ENCODE measurements around the gene RPAIN. TPM values are rescaled to one million over a fixed set of nuclear protein-coding genes. Genes with fewer than 3 reads are reported as not detected.

The RPAIN gene
- total RNA-seq, 1 experiment from 2014 or later, result 36.7 TPM

- CTCF ChIA-PET, result no interaction called here
- intact Hi-C loops (cut with micrococcal nuclease; ENCODE audit: unreplicated experiment) (no loop called here), in situ Hi-C loops (cut with HindIII; ENCODE audit: low pct_unique_long_range_greater_than_20kb, low sequenced_read_pairs) (no loop called here)
- H3K9me3 ChIP-seq (ENCODE audit: control insufficient read depth, insufficient read depth, low read depth, low read length), result no peaks in the 10 kb centered on the region
- H3K27ac ChIP-seq (ENCODE audit: low read length), result no peak overlapping the region
- H3K4me1 ChIP-seq (ENCODE audit: control insufficient read depth, insufficient read depth, low read length), result no peaks in the 10 kb centered on the region
- DNase-seq (ENCODE audit: low read depth, low spot score) (no peak), ATAC-seq (no peak)
- H3K4me3 ChIP-seq (ENCODE audit: low read depth in 2 of 2, low read length in 2 of 2), result no peak overlapping the region
- no TSS peak for BruUV-seq (replicated peaks)
- peaks cover 43% of the 10 kb centered on the region for H3K36me3 ChIP-seq (ENCODE audit: control insufficient read depth, insufficient read depth, low read length)
- POLR2A ChIA-PET, result no interaction called here
- no peak for TF ChIP-seq TCF7L2 (IDR thresholded peaks at IDR 0.05; ENCODE audit: low read depth, low read length)
- TF ChIP-seq SIN3A (IDR thresholded peaks at IDR 0.05; ENCODE audit: borderline replicate concordance, insufficient read depth, low read depth, low read length), result no peak
- no peak for TF ChIP-seq POLR2AphosphoS5 (IDR thresholded peaks at IDR 0.05; ENCODE audit: low read depth, low read length)
- no peak for TF ChIP-seq REST (IDR thresholded peaks at IDR 0.05; ENCODE audit: insufficient read depth in 1 of 2, low read depth in 2 of 2, low read length in 1 of 2)
- no peak for TF ChIP-seq CTCF (IDR thresholded peaks at IDR 0.05)
- H3K27me3 ChIP-seq (ENCODE audit: control insufficient read depth, insufficient read depth, low read length), result no peaks in the 10 kb centered on the region
Observed at GRCh38 chr17:5478992-5479391, 59.0 kb downstream of the RPAIN start.

GRCh38 chr17:5480962-5481361, 61.0 kb downstream of the RPAIN start:
- TF ChIP-seq POLR2AphosphoS5 (IDR thresholded peaks at IDR 0.05; ENCODE audit: low read depth, low read length), result no peak
- no peak for TF ChIP-seq CTCF (IDR thresholded peaks at IDR 0.05)
- no peak for TF ChIP-seq TCF7L2 (IDR thresholded peaks at IDR 0.05; ENCODE audit: low read depth, low read length)
- no peak for TF ChIP-seq SIN3A (IDR thresholded peaks at IDR 0.05; ENCODE audit: borderline replicate concordance, insufficient read depth, low read depth, low read length)
- no peak for TF ChIP-seq REST (IDR thresholded peaks at IDR 0.05; ENCODE audit: insufficient read depth in 1 of 2, low read depth in 2 of 2, low read length in 1 of 2)
- ChIA-PET POLR2A (no interaction called here), CTCF (no interaction called here)
- in situ Hi-C loops (cut with HindIII; ENCODE audit: low pct_unique_long_range_greater_than_20kb, low sequenced_read_pairs), result no loop called here
- peaks cover 40% of the 10 kb centered on the region for H3K36me3 ChIP-seq (ENCODE audit: control insufficient read depth, insufficient read depth, low read length)
- DNase-seq (ENCODE audit: low read depth, low spot score) (no peak), ATAC-seq (no peak)
- H3K4me3 ChIP-seq (ENCODE audit: low read depth in 2 of 2, low read length in 2 of 2), result no peak overlapping the region
- no peak overlapping the region for H3K27ac ChIP-seq (ENCODE audit: low read length)
- H3K9me3 ChIP-seq (ENCODE audit: control insufficient read depth, insufficient read depth, low read depth, low read length), result no peaks in the 10 kb centered on the region
- BruUV-seq (replicated peaks), result no TSS peak
- no peaks in the 10 kb centered on the region for H3K27me3 ChIP-seq (ENCODE audit: control insufficient read depth, insufficient read depth, low read length)
- intact Hi-C loops (cut with micrococcal nuclease; ENCODE audit: unreplicated experiment), result no loop called here
- peaks cover 6% of the 10 kb centered on the region for H3K4me1 ChIP-seq (ENCODE audit: control insufficient read depth, insufficient read depth, low read length)

All from Panc1 (cell line).